Parathyroid adenoma (tissue), 2 donors: ENCODE measurements around the gene LDHB.

Experiments used
- H2AFZ ChIP-seq: fragments of 300-600 bp; sonication (generic); one replicate; pipeline ENCODE4 v1.7.0; 2017; ENCODE audit warnings: antibody characterized with exemption, mild to moderate bottlenecking
- H3K27ac ChIP-seq: fragments of 300-600 bp; sonication (generic); one replicate; pipeline ENCODE4 v1.7.0; 2017
- H3K27me3 ChIP-seq: fragments of 300-600 bp; sonication (generic); one replicate; pipeline ENCODE4 v1.7.0; 2017; ENCODE audit warnings: low read length; ENCODE audit not compliant: control insufficient read depth, insufficient read depth
- H3K36me3 ChIP-seq: fragments of 300-600 bp; sonication (generic); one replicate; pipeline ENCODE4 v1.7.0; 2017; ENCODE audit warnings: low read length; ENCODE audit not compliant: control insufficient read depth, insufficient read depth
- H3K4me1 ChIP-seq: fragments of 300-600 bp; sonication (generic); one replicate; pipeline ENCODE4 v1.7.0; 2017; ENCODE audit warnings: control low read depth
- H3K4me2 ChIP-seq: fragments of 300-600 bp; sonication (generic); one replicate; pipeline ENCODE4 v1.7.0; 2017; ENCODE audit warnings: low read length
- H3K4me3 ChIP-seq: fragments of 300-600 bp; sonication (generic); one replicate; pipeline ENCODE4 v1.7.0; 2017; ENCODE audit warnings: low read depth, low read length
- H3K79me2 ChIP-seq: fragments of 300-600 bp; sonication (generic); one replicate; pipeline ENCODE4 v1.7.0; 2017; ENCODE audit warnings: control low read depth
- H3K9ac ChIP-seq: fragments of 300-600 bp; sonication (generic); one replicate; pipeline ENCODE4 v1.7.0; 2017; ENCODE audit warnings: mild to moderate bottlenecking
- H3K9me3 ChIP-seq: fragments of 300-600 bp; sonication (generic); one replicate; pipeline ENCODE4 v1.7.0; 2017; ENCODE audit warnings: low read length; ENCODE audit not compliant: control insufficient read depth
- CTCF ChIP-seq: fragments of 300-600 bp; sonication (generic); IDR thresholded peaks from one replicate; pipeline ENCODE4 v1.7.0; 2017; ENCODE audit warnings: antibody characterized with exemption, mild to moderate bottlenecking
- donor health status: primary hyperparathyroidism.

LDHB gene

GRCh38 chr12:21638054-21638891 lies 19.4 kb downstream of the LDHB start:
- H3K9ac ChIP-seq = no peak overlapping the region
- no peak overlapping the region for H2AFZ ChIP-seq
- H3K4me2 ChIP-seq = no peak overlapping the region
- no peak overlapping the region for H3K27ac ChIP-seq
- no peaks in the 10 kb centered on the region for H3K4me1 ChIP-seq
- no peaks in the 10 kb centered on the region for H3K9me3 ChIP-seq
- H3K36me3 ChIP-seq = no peaks in the 10 kb centered on the region
- no peaks in the 10 kb centered on the region for H3K27me3 ChIP-seq
- H3K79me2 ChIP-seq = no peaks in the 10 kb centered on the region
- TF ChIP-seq CTCF = no peak
- no peak overlapping the region for H3K4me3 ChIP-seq

GRCh38 chr12:21634245-21634644 lies 23.4 kb downstream of the LDHB start:
- no peak overlapping the region for H3K9ac ChIP-seq

GRCh38 chr12:21631367-21631766 lies 26.3 kb downstream of the LDHB start:
- no peaks in the 10 kb centered on the region for H3K4me1 ChIP-seq
- H3K9ac ChIP-seq = no peak overlapping the region
- H3K27ac ChIP-seq = no peak overlapping the region
- H3K4me2 ChIP-seq = no peak overlapping the region
- H3K79me2 ChIP-seq = no peaks in the 10 kb centered on the region
- no peak for TF ChIP-seq CTCF
- H2AFZ ChIP-seq = no peak overlapping the region
- H3K27me3 ChIP-seq = no peaks in the 10 kb centered on the region
- no peak overlapping the region for H3K4me3 ChIP-seq
- no peaks in the 10 kb centered on the region for H3K9me3 ChIP-seq
- H3K36me3 ChIP-seq = no peaks in the 10 kb centered on the region

More at GRCh38 chr12:21634245-21634644, 23.4 kb downstream of the LDHB start:
- no peak overlapping the region for H3K4me2 ChIP-seq
- no peaks in the 10 kb centered on the region for H3K4me1 ChIP-seq
- H2AFZ ChIP-seq = no peak overlapping the region
- TF ChIP-seq CTCF = no peak
- H3K27me3 ChIP-seq = no peaks in the 10 kb centered on the region
- H3K9me3 ChIP-seq = no peaks in the 10 kb centered on the region
- no peak overlapping the region for H3K4me3 ChIP-seq
- no peaks in the 10 kb centered on the region for H3K36me3 ChIP-seq
- H3K79me2 ChIP-seq = no peaks in the 10 kb centered on the region
- no peak overlapping the region for H3K27ac ChIP-seq

GRCh38 chr12:21627924-21628323 lies 29.7 kb downstream of the LDHB start:
- H3K27ac ChIP-seq = no peak overlapping the region
- no peak overlapping the region for H3K9ac ChIP-seq
- no peak overlapping the region for H2AFZ ChIP-seq
- H3K27me3 ChIP-seq = no peaks in the 10 kb centered on the region
- no peak overlapping the region for H3K4me3 ChIP-seq
- no peak overlapping the region for H3K4me2 ChIP-seq
- H3K4me1 ChIP-seq = no peaks in the 10 kb centered on the region
- no peaks in the 10 kb centered on the region for H3K9me3 ChIP-seq
- no peaks in the 10 kb centered on the region for H3K36me3 ChIP-seq
- no peaks in the 10 kb centered on the region for H3K79me2 ChIP-seq
- no peak for TF ChIP-seq CTCF

GRCh38 chr12:21618566-21618965 lies 39.1 kb downstream of the LDHB start:
- Histone ChIP-seq H3K4me1 (no peaks in the 10 kb centered on the region), H3K79me2 (no peaks in the 10 kb centered on the region), H2AFZ (no peak overlapping the region), H3K9me3 (no peaks in the 10 kb centered on the region), H3K27me3 (no peaks in the 10 kb centered on the region), H3K27ac (no peak overlapping the region), H3K9ac (no peak overlapping the region), H3K4me3 (no peak overlapping the region), H3K4me2 (no peak overlapping the region), H3K36me3 (no peaks in the 10 kb centered on the region)
- TF ChIP-seq CTCF = no peak
